Thyroid gland (tissue), 4 donors: ENCODE data around the gene RNF2. TPM values are rescaled to one million over a fixed set of nuclear protein-coding genes. Genes with fewer than 3 reads are reported as not detected.

Source experiments
- DNase-seq, 2 donors: peaks; one replicate each; pipeline ENCODE4 v3.0.0-alpha.2; 2019
- H3K27ac ChIP-seq, 3 donors: fragments of 200-600 bp; sonication (generic); 1 replicate in 2 of 3; 2 replicates in 1 of 3; pipeline ENCODE4 v1.5.1; 2016 to 2019; ENCODE audit warnings: mild to moderate bottlenecking in 1 of 3, moderate library complexity in 1 of 3
- H3K27me3 ChIP-seq: fragments of 200-600 bp; sonication (generic); one replicate; pipeline ENCODE4 v1.5.1; 2019
- H3K36me3 ChIP-seq, 2 donors: fragments of 200-600 bp; sonication (generic); one replicate each; pipeline ENCODE4 v1.5.1; 2016 to 2019
- H3K4me1 ChIP-seq, 2 donors: fragments of 200-600 bp; sonication (generic); one replicate each; pipeline ENCODE4 v1.5.1; 2017 to 2019
- H3K4me3 ChIP-seq, 3 donors: fragments of 200-600 bp; sonication (generic); replicated peaks in 1 of 3; 1 replicate in 2 of 3; 2 replicates in 1 of 3; pipeline ENCODE4 v1.5.1; 2016; ENCODE audit warnings: mild to moderate bottlenecking in 1 of 3
- H3K9me3 ChIP-seq: fragments of 200-600 bp; sonication (generic); one replicate; pipeline ENCODE4 v1.5.1; 2017
- POLR2A ChIP-seq, 2 donors: fragments of 450-650 bp; IDR thresholded peaks; one replicate each; pipeline ENCODE4 v1.6.1; 2017; ENCODE audit warnings: antibody characterized with exemption in 2 of 2, mild to moderate bottlenecking in 2 of 2, moderate library complexity in 1 of 2
- WGBS, 2 donors: methylation state at CpG; one replicate each; pipeline ENCODE4 v1.1.5; 2017; 5-methylcytosine and 5-hydroxymethylcytosine counted together
- intact Hi-C: fragments of 100-400 bp; cut with DNase I; formaldehyde crosslinking; loops from one replicate; pipeline ENCODE4 v1.15.1; 2023
- total RNA-seq, 4 donors: library from RNA; depleted of rRNA; stranded (reverse); fragments of >200 nt; gene quantifications; one replicate each; pipeline ENCODE4 v1.2.3, GENCODE V29; 2016
- TF ChIP-seq, protein P1 (sequence below), 6 experiments: fragments of 200-600 bp in 3 of 6; fragments of 450-650 bp in 3 of 6; sonication (generic) in 3 of 6; IDR thresholded peaks; one replicate each; pipeline ENCODE4 v1.5.1; 2016 to 2019; ENCODE audit warnings: antibody characterized with exemption in 6 of 6, mild to moderate bottlenecking in 2 of 6, inconsistent platforms in 1 of 6, moderate library complexity in 1 of 6

Gene RNF2
- total RNA-seq, 4 donors from 2014 or later = 18.0 to 23.2 (median 20.8) TPM

DNA sequence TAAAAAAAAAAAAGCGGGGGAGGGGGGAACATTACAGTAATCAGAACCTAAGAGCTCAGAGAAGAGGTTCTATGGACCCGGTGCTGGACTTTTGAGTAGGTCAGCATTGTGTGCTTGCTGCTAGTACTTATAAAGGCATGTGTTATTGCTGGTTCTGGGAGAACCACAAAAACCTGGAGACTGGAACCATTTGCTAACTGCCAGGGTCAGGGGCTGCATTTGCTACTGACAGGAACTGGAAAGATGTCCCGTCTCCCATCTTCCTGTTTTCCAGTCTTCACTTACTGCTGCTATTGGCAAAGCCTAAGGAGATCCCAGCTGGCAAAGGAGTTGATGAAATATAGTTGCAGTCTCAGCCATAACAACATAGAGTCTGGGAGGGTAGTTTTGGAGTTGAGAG, 4.3 kb downstream of the RNF2 start:
- intact Hi-C loops = no loop called here
- no peaks in the 10 kb centered on the region for H3K9me3 ChIP-seq
- H3K27ac ChIP-seq = no peak overlapping the region
- H3K4me3 ChIP-seq = no peak overlapping the region
- H3K36me3 ChIP-seq = no peaks in the 10 kb centered on the region
- TF ChIP-seq, protein P1, sequence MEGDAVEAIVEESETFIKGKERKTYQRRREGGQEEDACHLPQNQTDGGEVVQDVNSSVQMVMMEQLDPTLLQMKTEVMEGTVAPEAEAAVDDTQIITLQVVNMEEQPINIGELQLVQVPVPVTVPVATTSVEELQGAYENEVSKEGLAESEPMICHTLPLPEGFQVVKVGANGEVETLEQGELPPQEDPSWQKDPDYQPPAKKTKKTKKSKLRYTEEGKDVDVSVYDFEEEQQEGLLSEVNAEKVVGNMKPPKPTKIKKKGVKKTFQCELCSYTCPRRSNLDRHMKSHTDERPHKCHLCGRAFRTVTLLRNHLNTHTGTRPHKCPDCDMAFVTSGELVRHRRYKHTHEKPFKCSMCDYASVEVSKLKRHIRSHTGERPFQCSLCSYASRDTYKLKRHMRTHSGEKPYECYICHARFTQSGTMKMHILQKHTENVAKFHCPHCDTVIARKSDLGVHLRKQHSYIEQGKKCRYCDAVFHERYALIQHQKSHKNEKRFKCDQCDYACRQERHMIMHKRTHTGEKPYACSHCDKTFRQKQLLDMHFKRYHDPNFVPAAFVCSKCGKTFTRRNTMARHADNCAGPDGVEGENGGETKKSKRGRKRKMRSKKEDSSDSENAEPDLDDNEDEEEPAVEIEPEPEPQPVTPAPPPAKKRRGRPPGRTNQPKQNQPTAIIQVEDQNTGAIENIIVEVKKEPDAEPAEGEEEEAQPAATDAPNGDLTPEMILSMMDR (IDR thresholded peaks at IDR 0.05) = no peak
- no peak for TF ChIP-seq POLR2A (IDR thresholded peaks at IDR 0.05)
- peaks cover 7 to 11% of the 10 kb centered on the region in 2 donors for H3K4me1 ChIP-seq
- H3K27me3 ChIP-seq = no peaks in the 10 kb centered on the region
- DNase-seq = no peak
- WGBS, 2 donors = 86% methylated on average over 3 of the region's 3 CpGs

DNA sequence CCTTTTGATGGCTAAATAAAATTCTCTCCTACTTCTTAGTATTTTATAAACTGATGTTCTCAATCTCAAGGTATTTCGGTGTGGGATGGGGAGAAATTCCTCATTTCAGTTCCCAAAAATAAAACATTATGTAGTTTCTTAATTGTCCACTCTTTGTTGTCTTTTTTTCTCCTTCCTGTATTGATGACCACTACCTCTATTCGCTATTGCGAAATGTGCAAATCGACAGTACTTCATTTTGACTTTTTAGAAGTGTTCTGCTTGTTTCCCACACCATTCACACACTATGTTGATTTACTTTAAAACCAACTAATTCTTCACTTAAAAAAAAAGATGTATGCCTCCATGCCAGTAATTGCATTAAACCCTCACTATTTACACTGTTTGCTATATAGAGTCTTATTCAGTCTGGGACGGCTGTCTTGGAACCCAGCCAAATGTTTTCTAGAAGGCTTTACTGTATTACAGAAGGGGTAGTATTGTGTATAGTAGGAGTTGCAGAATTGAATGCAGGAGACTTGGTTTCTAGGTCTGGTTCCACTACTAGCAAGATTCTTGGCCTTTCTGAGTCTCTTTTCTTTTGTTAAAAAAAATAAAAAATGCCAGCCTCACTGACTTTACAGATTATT, 5.6 kb downstream of the RNF2 start:
- 74 to 78% methylated on average over 5 of the region's 5 CpGs for WGBS, 2 donors
- Histone ChIP-seq H3K4me1 (peaks cover 7 to 11% of the 10 kb centered on the region in 2 donors), H3K27ac (no peak overlapping the region), H3K27me3 (no peaks in the 10 kb centered on the region), H3K9me3 (no peaks in the 10 kb centered on the region), H3K36me3 (no peaks in the 10 kb centered on the region), H3K4me3 (no peak overlapping the region)
- TF ChIP-seq, protein P1 (IDR thresholded peaks at IDR 0.05) = no peak
- no peak for TF ChIP-seq POLR2A (IDR thresholded peaks at IDR 0.05)
- no peak for DNase-seq
- intact Hi-C loops = no loop called here

DNA sequence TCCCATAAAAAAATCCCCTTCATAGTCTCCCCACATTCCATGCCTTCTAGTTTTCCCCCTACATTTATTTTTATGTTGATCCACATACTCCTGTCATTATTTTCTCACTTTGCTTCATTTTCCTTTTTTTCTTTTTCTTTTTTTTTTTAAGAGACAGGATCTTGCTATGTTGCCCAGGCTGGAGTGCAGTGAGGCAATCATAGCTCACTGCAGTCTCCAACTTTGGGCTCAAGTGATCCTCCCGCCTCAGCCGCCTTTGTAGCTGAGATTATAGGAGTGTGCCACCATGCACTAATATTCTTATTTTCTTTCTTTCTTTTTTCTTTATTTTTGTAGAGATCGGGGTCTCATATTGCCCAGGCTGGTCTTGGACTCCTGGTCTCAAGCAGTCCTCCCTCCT, 7.8 kb downstream of the RNF2 start:
- Histone ChIP-seq H3K36me3 (no peaks in the 10 kb centered on the region), H3K27ac (no peak overlapping the region), H3K4me1 (no peaks in the 10 kb centered on the region), H3K9me3 (no peaks in the 10 kb centered on the region), H3K4me3 (no peak overlapping the region), H3K27me3 (no peaks in the 10 kb centered on the region)
- WGBS, 2 donors = 97 to 99% methylated on average over 3 of the region's 3 CpGs
- intact Hi-C loops = no loop called here
- TF ChIP-seq, protein P1 (IDR thresholded peaks at IDR 0.05) = no peak
- TF ChIP-seq POLR2A (IDR thresholded peaks at IDR 0.05) = no peak
- no peak for DNase-seq

DNA sequence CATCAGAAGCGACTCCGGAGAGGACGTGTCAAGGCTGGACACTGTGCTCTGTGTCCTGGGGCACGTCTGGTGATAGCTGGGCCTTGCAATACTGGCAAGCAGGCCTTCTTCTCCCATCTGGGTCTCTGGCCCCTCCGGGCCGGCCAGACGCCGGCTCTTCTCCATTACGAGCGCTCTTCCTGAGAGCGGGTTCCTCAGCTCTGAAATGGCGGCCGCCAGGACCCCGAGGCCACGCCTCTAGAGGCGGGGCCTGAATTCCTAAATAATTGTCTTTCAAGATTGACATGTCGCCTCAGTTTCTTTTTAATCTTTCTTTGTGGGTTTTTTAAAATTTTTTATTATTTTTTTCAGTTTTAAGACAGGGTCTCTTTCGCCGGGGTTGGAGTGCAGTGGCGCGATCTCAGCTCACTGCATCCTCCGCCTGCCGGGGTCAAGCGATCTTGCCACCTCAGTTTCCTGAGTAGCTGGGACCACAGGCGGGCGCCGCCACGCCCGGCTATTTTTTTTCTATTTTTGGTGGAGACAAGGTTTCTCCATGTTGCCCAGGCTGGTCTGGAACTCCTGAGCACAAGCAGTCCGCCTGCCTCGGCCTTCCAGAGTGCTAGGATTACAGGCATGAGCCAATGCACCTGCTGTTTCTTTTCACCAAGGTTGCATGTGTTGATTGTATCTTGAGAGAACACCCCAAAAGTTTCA, 9.2 kb downstream of the RNF2 start:
- no peak for DNase-seq
- WGBS, 2 donors = 97 to 98% methylated on average over 31 of the region's 31 CpGs
- Histone ChIP-seq H3K4me1 (peaks cover 2 to 3% of the 10 kb centered on the region in 2 donors), H3K36me3 (no peaks in the 10 kb centered on the region), H3K27ac (no peak overlapping the region), H3K4me3 (no peak overlapping the region), H3K27me3 (no peaks in the 10 kb centered on the region), H3K9me3 (no peaks in the 10 kb centered on the region)
- intact Hi-C loops = no loop called here
- TF ChIP-seq POLR2A (IDR thresholded peaks at IDR 0.05) = no peak
- TF ChIP-seq, protein P1 (IDR thresholded peaks at IDR 0.05) = no peak

DNA sequence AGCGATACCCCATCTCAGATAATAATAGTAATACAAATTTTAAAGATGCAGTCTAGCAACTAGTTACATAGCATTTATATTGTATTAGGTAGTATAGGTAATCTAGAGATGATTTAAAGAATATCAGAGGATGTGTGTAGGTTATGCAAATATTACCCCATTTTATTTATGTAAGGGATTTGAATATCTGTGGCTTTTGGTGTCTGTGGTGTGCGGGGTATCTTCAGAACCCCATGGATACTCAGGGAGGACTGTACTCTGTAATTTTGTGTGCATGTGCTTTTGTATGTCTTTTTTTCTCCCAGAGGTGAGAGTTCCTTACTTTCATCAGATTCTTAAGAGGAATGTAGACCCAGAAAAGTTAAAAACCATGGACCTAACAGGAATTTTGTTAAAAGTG, 12.8 kb downstream of the RNF2 start:
- Histone ChIP-seq H3K27me3 (no peaks in the 10 kb centered on the region), H3K27ac (no peak overlapping the region), H3K4me3 (no peak overlapping the region), H3K36me3 (no peaks in the 10 kb centered on the region), H3K9me3 (no peaks in the 10 kb centered on the region), H3K4me1 (peaks cover 6 to 14% of the 10 kb centered on the region in 2 donors)
- TF ChIP-seq, protein P1 (IDR thresholded peaks at IDR 0.05) = no peak
- no peak for TF ChIP-seq POLR2A (IDR thresholded peaks at IDR 0.05)
- intact Hi-C loops = no loop called here
- WGBS, 2 donors = 94 to 96% methylated on average over 2 of the region's 2 CpGs
- no peak for DNase-seq
